GM12891 (cell line): ENCODE measurements around the gene CYP4V2.
A peak's percentile ranks its signal among the peaks of the same experiment; 100 is the strongest.

Source experiments
- DNase-seq: peaks from one replicate; pipeline ENCODE4 v3.0.0; 2011; ENCODE audit warnings: low spot score; ENCODE audit not compliant: insufficient read length
- FAIRE-seq: peaks from 2 replicates; lab custom pipeline; 2011; peaks lifted over from hg19 to GRCh38; lab: Jason Lieb, UNC
- PAX5 ChIP-seq: IDR thresholded peaks from 2 replicates; pipeline ENCODE4 v1.6.1; 2011; ENCODE audit warnings: low read length, moderate library complexity, mild to moderate bottlenecking; ENCODE audit not compliant: insufficient read depth, severe bottlenecking
- POLR2A ChIP-seq: IDR thresholded peaks from 2 replicates; pipeline ENCODE4 v1.6.1; 2011; ENCODE audit warnings: low read depth, low read length, control low read depth
- POLR2AphosphoS5 ChIP-seq: IDR thresholded peaks from 2 replicates; pipeline ENCODE4 v1.6.1; 2011; ENCODE audit warnings: low read depth, low read length, control low read depth
- POU2F2 ChIP-seq: IDR thresholded peaks from 2 replicates; pipeline ENCODE4 v1.6.1; 2011; ENCODE audit warnings: low read depth, mild to moderate bottlenecking, control low read depth, low read length, moderate library complexity
- SPI1 ChIP-seq: IDR thresholded peaks from 2 replicates; pipeline ENCODE4 v1.6.1; 2011; ENCODE audit warnings: low read depth, low read length, control low read depth
- TAF1 ChIP-seq: IDR thresholded peaks from 2 replicates; pipeline ENCODE4 v1.6.1; 2011; ENCODE audit warnings: low read depth, low read length, control low read depth

Gene CYP4V2

GRCh38 chr4:186158966-186159365 is 32.4 kb upstream of the CYP4V2 start:
- no peak for DNase-seq
- TF ChIP-seq SPI1 = no peak
- TF ChIP-seq TAF1 = no peak
- TF ChIP-seq POLR2A = no peak
- no peak for TF ChIP-seq PAX5
- no peak for TF ChIP-seq POLR2AphosphoS5
- no peak for TF ChIP-seq POU2F2
- FAIRE-seq = no peak

- FAIRE-seq (no peak), DNase-seq (no peak)
- TF ChIP-seq PAX5 (no peak), TAF1 (no peak)
Measured at GRCh38 chr4:186159613-186160012, 31.8 kb upstream of the CYP4V2 start.

- DNase-seq (peak; percentile 63), FAIRE-seq (peak; percentile 16)
- no peak for TF ChIP-seq TAF1
Measured at GRCh38 chr4:186161138-186161537, 30.2 kb upstream of the CYP4V2 start.

GRCh38 chr4:186166852-186167512 is 24.4 kb upstream of the CYP4V2 start:
- no peak for DNase-seq
- FAIRE-seq = no peak
- no peak for TF ChIP-seq POU2F2
- TF ChIP-seq PAX5 = no peak
- no peak for TF ChIP-seq POLR2A
- TF ChIP-seq POLR2AphosphoS5 = no peak
- TF ChIP-seq TAF1 = no peak
- TF ChIP-seq SPI1 = no peak

- no peak for DNase-seq
- no peak for FAIRE-seq
- TF ChIP-seq SPI1 (no peak), TAF1 (no peak), POLR2AphosphoS5 (no peak), PAX5 (no peak), POU2F2 (no peak), POLR2A (no peak)
Measured at GRCh38 chr4:186167605-186168004, 23.8 kb upstream of the CYP4V2 start.

- FAIRE-seq (no peak), DNase-seq (no peak)
- no peak for TF ChIP-seq POU2F2
- no peak for TF ChIP-seq POLR2AphosphoS5
- TF ChIP-seq TAF1 = no peak
- TF ChIP-seq POLR2A = no peak
- TF ChIP-seq SPI1 = no peak
- no peak for TF ChIP-seq PAX5
Measured at GRCh38 chr4:186168750-186169149, 22.6 kb upstream of the CYP4V2 start.

- TF ChIP-seq POU2F2 (no peak), POLR2A (no peak), SPI1 (no peak)
- DNase-seq = no peak
- no peak for FAIRE-seq
Measured at GRCh38 chr4:186169333-186169944, 21.9 kb upstream of the CYP4V2 start.

GRCh38 chr4:186169945-186170802 is 21.2 kb upstream of the CYP4V2 start:
- no peak for DNase-seq
- TF ChIP-seq POU2F2 (no peak), TAF1 (no peak), SPI1 (no peak), PAX5 (no peak), POLR2A (no peak), POLR2AphosphoS5 (no peak)
- FAIRE-seq = no peak

GRCh38 chr4:186170966-186171365 is 20.4 kb upstream of the CYP4V2 start:
- FAIRE-seq (no peak), DNase-seq (no peak)
- TF ChIP-seq SPI1 (no peak), POLR2AphosphoS5 (no peak), POU2F2 (no peak), TAF1 (no peak), POLR2A (no peak), PAX5 (no peak)
